Measurements from ENCODE around the gene WNT9B. TPM values are rescaled to one million over a fixed set of nuclear protein-coding genes. Genes with fewer than 3 reads are reported as not detected.
"Not testable (repeated sequence)": the region's sequence is repeated elsewhere in the genome, so short reads cannot be mapped to it uniquely, and the experiment has no call there.

WNT9B gene
- total and polyA plus RNA-seq, 12 donors: 0.18 to 2.4 (median 0.35) TPM

DNA sequence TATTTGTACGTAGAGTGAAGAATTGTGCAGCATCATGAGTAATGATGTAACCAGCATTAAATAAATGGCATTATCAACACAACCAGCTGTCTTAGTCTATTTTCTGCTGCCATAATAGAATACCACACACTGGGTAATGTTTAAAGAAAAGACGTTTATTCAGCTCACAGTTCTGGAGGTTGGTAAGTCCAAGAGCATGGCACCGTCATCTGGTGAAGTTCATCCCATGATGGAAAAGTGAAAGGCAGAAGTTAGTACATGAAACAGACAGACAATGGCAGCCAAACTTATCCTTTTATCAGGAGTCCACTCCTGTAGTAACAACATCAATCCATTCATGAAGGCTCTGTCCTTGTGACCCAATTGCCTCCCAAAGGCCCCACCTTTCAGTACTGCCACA is 65.2 kb downstream of the WNT9B start:
- WGBS, 2 donors: 90 to 91% methylated on average over 3 of the region's 3 CpGs
- ATAC-seq (no peak), DNase-seq (no peak)
- TF ChIP-seq, protein P1, sequence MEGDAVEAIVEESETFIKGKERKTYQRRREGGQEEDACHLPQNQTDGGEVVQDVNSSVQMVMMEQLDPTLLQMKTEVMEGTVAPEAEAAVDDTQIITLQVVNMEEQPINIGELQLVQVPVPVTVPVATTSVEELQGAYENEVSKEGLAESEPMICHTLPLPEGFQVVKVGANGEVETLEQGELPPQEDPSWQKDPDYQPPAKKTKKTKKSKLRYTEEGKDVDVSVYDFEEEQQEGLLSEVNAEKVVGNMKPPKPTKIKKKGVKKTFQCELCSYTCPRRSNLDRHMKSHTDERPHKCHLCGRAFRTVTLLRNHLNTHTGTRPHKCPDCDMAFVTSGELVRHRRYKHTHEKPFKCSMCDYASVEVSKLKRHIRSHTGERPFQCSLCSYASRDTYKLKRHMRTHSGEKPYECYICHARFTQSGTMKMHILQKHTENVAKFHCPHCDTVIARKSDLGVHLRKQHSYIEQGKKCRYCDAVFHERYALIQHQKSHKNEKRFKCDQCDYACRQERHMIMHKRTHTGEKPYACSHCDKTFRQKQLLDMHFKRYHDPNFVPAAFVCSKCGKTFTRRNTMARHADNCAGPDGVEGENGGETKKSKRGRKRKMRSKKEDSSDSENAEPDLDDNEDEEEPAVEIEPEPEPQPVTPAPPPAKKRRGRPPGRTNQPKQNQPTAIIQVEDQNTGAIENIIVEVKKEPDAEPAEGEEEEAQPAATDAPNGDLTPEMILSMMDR (IDR thresholded peaks at IDR 0.05): no peak
- intact Hi-C loops (cut with DNase I): no loop called here
- H3K27me3 ChIP-seq: no peaks in the 10 kb centered on the region
- no peaks in the 10 kb centered on the region for H3K36me3 ChIP-seq
- H3K27ac ChIP-seq: no peak overlapping the region
- no peaks in the 10 kb centered on the region for H3K4me1 ChIP-seq
- H3K4me3 ChIP-seq: no peak overlapping the region
- peaks cover 0 to 4% (median 0%) of the 10 kb centered on the region in 11 donors for H3K9me3 ChIP-seq

DNA sequence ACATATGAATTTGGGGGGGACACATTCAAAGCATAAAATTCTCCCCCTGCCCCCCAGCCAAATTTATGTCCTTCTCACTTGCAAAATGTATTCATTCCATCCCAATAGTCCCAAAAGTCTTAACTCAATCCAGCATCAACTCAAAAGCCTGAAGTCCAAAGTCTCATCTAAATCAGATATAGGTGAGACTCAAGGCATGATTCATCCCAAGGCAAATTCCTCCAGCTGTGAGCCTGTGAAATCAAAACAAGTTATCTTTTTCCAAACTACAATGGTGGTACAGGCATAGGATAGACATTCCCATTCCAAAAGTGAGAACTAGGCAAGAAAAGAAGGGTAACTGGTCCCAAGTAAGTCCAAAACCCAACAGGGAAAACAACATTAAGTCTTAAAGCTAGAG is 65.7 kb downstream of the WNT9B start:
- ATAC-seq (no peak), DNase-seq (no peak)
- Histone ChIP-seq H3K4me1 (peaks cover 0 to 2% (median 0%) of the 10 kb centered on the region in 9 donors), H3K27ac (no peak overlapping the region), H3K9me3 (peaks cover 0 to 4% (median 0%) of the 10 kb centered on the region in 11 donors), H3K27me3 (no peaks in the 10 kb centered on the region), H3K36me3 (no peaks in the 10 kb centered on the region), H3K4me3 (no peak overlapping the region)
- intact Hi-C loops (cut with DNase I): no loop called here
- TF ChIP-seq, protein P1 (IDR thresholded peaks at IDR 0.05): no peak

DNA sequence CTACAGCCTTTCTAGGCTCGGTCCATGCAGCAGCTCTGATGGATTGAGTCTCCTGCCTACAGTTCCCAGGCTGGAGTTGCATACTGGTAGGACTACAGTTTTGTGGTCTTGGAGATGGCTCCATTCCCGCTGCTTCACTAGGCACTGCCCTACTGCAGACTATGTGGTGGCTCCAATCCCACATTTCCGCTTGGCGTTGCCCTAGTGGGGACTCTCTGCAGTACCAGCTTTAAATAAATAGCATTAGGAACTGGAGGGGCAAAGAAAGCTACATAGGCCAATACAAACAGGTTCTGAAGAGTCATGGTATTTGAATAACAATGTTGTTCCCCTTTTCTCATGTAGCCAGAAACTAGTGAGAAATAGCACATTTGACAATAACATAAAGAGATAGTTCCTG is 66.1 kb downstream of the WNT9B start:
- DNase-seq (no peak), ATAC-seq (no peak)
- intact Hi-C loops (cut with DNase I): no loop called here
- peaks cover 0 to 5% (median 0%) of the 10 kb centered on the region in 9 donors for H3K4me1 ChIP-seq
- no peaks in the 10 kb centered on the region for H3K36me3 ChIP-seq
- no peak overlapping the region for H3K27ac ChIP-seq
- 75 to 77% methylated on average over 4 of the region's 4 CpGs for WGBS, 2 donors
- TF ChIP-seq, protein P1 (IDR thresholded peaks at IDR 0.05): no peak
- no peaks in the 10 kb centered on the region for H3K27me3 ChIP-seq
- peaks cover 0 to 4% (median 0%) of the 10 kb centered on the region in 11 donors for H3K9me3 ChIP-seq
- no peak overlapping the region for H3K4me3 ChIP-seq

DNA sequence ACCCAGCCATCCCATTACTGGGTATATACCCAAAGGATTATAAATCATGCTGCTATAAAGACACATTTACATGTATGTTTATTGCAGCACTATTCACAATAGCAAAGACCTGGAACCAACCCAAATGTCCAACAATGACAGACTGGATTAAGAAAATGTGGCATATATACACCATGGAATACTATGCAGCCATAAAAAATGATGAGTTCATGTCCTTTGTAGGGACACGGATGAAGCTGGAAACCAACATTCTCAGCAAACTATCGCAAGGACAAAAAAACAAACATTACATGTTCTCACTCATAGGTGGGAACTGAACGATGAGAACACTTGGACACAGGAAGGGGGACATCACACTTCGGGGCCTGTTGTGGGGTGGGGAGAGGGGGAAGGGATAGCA is 70.6 kb downstream of the WNT9B start:
- H3K36me3 ChIP-seq; H3K27me3 ChIP-seq; H3K9me3 ChIP-seq; intact Hi-C loops (cut with DNase I); DNase-seq; ATAC-seq: not testable (repeated sequence)
- H3K27ac ChIP-seq: peak overlapping the region in 2 of 10 donors; percentile 97 to 98
- H3K4me3 ChIP-seq: peak overlapping the region in 7 of 10 donors; percentile 75 to 90 (median 81)
- peaks cover 6 to 42% (median 27%) of the 10 kb centered on the region in 9 donors for H3K4me1 ChIP-seq
- WGBS, 2 donors: 71 to 76% methylated on average over 4 of the region's 4 CpGs

DNA sequence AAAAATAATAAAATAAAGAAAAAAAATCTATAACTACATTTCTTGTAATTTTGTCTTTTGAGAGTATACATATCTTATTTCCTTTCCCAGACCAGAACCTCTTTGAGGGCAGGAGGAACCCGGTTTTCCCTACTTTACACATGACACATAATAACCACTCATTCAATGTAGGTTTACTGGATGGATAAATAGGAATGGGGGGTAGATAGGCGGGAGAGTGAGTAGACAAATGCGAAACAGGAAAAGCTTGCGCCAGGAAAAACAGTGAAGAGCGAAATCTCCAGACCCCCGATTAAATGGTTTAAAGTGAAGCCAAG is 71.1 kb downstream of the WNT9B start:
- peak overlapping the region; percentile 87 to 98 (median 95) for H3K27ac ChIP-seq
- peak in 6 of 8 donors; percentile 5 to 31 (median 22) for ATAC-seq
- peak overlapping the region; percentile 53 to 93 (median 80) for H3K4me3 ChIP-seq
- no peaks in the 10 kb centered on the region for H3K27me3 ChIP-seq
- H3K4me1 ChIP-seq: peaks cover 6 to 45% (median 28%) of the 10 kb centered on the region in 9 donors
- H3K36me3 ChIP-seq: no peaks in the 10 kb centered on the region
- no peaks in the 10 kb centered on the region for H3K9me3 ChIP-seq
- no peak for DNase-seq
- TF ChIP-seq, protein P1 (IDR thresholded peaks at IDR 0.05): no peak
- intact Hi-C loops (cut with DNase I): no loop called here
- 0% methylated on average over 6 of the region's 6 CpGs for WGBS, 2 donors

All from heart right ventricle (tissue), 16 donors.